ENCODE results near the gene FSTL4.

FSTL4 gene

DNA sequence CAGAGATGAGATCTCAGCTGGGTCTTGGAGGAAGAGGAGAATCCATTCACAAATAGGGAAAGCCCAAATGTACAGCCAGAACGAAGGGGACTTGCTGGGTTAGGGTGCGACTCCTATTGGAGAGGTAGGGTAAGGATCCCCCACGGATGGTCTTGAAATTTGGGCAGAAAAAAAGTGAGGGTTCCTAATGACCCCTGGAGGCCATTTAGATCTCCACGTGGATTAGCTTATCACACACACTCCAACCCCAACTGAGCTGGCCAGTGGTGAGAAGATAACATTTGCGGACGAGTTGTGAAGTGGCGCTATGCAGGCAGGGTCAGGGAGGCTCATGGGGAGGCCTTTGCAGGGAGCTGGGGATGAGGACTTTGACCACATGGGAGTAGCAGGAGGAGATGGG, 86.0 kb downstream of the FSTL4 start:
- ATAC-seq (ENCODE audit: low read depth) (no peak), DNase-seq (ENCODE audit: low spot score in 2 of 2) (peak in 1 of 2 donors; percentile 2)
- H3K4me1 Mint-ChIP-seq = peaks cover 2% of the 10 kb centered on the region
- H3K27me3 Mint-ChIP-seq = peaks cover 19% of the 10 kb centered on the region
- no peak overlapping the region for H3K27ac Mint-ChIP-seq
- H3K9me3 Mint-ChIP-seq = no peaks in the 10 kb centered on the region
- no peaks in the 10 kb centered on the region for H3K36me3 Mint-ChIP-seq
- no peak overlapping the region for H3K4me3 Mint-ChIP-seq

DNA sequence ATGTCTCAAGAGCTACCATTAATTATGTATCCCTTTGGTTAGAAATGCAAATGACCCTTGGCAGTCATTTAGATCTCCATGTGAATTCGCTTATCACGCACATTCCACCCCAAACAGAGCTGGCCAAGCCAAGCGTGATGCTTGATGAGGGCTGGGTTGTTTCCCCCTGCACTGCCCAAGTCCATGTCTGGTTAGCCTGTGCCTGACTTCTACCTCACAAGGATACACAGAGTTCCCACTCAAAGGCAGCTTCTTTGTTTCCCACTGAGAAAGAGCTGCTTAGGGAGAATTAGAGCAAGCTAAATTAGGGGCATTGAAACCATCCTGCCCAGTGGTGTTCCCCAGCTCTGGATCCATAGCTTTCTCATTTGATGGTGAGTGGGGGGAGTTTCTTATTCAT, 87.2 kb downstream of the FSTL4 start:
- H3K9me3 Mint-ChIP-seq = no peaks in the 10 kb centered on the region
- no peak for ATAC-seq (ENCODE audit: low read depth)
- peaks cover 2% of the 10 kb centered on the region for H3K4me1 Mint-ChIP-seq
- H3K27ac Mint-ChIP-seq = no peak overlapping the region
- no peak overlapping the region for H3K4me3 Mint-ChIP-seq
- H3K27me3 Mint-ChIP-seq = peaks cover 19% of the 10 kb centered on the region
- H3K36me3 Mint-ChIP-seq = no peaks in the 10 kb centered on the region
- no peak for DNase-seq (ENCODE audit: low spot score in 2 of 2)

DNA sequence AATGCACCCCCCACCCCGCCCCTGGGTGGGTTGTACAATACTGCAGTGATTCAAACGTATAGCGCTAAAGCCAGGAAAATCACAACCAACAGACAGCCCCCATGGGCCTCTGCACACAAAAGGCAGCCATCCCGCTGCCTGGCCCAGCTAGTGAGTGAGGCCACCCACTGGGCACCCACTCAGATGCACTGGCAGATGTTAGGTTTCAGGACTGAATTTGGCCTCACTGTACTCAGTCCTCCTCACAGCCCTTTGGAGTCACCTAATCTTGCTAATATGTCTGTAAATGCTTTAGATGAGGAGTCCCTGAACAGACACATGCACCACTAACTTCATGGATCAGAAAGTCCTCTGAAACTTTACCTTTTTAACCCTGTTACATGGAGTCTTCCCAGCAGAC, 87.7 kb downstream of the FSTL4 start:
- Mint-ChIP-seq H3K36me3 (no peaks in the 10 kb centered on the region), H3K4me3 (no peak overlapping the region), H3K27me3 (peaks cover 19% of the 10 kb centered on the region), H3K27ac (no peak overlapping the region), H3K4me1 (peaks cover 2% of the 10 kb centered on the region), H3K9me3 (no peaks in the 10 kb centered on the region)
- no peak for ATAC-seq (ENCODE audit: low read depth)
- no peak for DNase-seq (ENCODE audit: low spot score in 2 of 2)

DNA sequence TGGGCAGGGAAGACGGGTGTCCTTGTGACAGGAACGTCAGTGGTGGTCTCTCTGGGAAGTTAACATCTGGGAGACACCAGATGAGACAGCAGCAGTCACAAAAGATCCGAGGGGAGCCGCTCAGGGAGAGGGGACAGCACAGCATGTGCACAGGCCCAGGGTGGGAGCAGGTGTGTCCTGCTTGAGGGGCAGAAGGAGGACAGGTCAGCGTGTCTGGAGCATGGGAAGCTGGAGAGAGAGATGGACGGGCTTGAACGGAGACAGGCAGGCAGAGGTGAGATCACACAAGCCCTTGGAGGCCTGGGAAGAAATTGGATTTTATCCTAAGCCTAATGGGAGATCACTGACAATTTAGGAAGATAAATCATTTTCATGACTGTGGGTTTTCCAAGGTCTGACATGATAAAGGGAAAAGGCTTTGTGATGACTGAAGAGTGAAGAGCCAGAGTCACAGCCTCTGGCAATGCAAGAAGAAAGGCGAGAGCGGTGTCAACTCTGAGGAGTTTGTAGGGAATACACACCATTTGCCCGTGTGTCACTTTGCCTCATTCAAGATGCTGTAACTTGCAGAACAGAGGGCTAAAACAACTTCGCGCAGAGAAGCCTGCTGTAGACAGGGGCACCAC, 88.3 kb downstream of the FSTL4 start:
- ATAC-seq (ENCODE audit: low read depth) = no peak
- no peak overlapping the region for H3K27ac Mint-ChIP-seq
- no peaks in the 10 kb centered on the region for H3K36me3 Mint-ChIP-seq
- peaks cover 2% of the 10 kb centered on the region for H3K4me1 Mint-ChIP-seq
- no peak for DNase-seq (ENCODE audit: low spot score in 2 of 2)
- peaks cover 19% of the 10 kb centered on the region for H3K27me3 Mint-ChIP-seq
- H3K9me3 Mint-ChIP-seq = no peaks in the 10 kb centered on the region
- no peak overlapping the region for H3K4me3 Mint-ChIP-seq

DNA sequence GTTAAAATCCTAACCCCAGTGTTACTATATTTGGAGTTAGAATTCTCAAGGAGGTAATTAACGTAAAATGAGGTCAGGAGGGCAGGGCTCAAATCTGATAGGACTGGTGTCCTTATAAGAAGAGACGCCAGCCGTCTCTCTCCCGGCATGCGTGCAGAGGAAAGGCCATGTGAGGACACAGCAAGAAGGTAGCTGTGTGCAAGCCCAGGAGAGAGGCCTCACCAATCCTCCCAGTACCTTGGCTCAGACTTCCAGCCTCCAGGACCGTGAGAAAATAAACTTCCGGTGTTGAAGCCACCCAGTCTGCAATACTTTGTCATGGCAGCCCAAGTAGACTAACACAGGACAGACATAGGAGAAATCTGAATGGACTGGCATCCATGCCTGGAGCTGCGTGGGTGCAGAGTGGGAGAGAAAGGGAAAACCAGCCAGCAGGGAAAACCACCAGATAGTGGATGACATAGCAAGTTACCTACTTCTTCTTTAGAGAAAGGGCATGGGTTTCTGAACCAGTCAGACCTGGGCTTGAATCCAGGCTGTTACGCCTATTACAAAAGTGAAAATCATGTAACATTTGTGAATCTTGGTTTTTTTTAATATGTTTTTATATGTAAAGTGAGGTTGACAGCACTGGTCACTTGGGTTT, 89.2 kb downstream of the FSTL4 start:
- no peak for DNase-seq (ENCODE audit: low spot score in 2 of 2)
- no peak overlapping the region for H3K27ac Mint-ChIP-seq
- H3K9me3 Mint-ChIP-seq = no peaks in the 10 kb centered on the region
- H3K36me3 Mint-ChIP-seq = no peaks in the 10 kb centered on the region
- ATAC-seq (ENCODE audit: low read depth) = no peak
- H3K4me1 Mint-ChIP-seq = peaks cover 2% of the 10 kb centered on the region
- no peak overlapping the region for H3K4me3 Mint-ChIP-seq
- H3K27me3 Mint-ChIP-seq = peaks cover 19% of the 10 kb centered on the region

DNA sequence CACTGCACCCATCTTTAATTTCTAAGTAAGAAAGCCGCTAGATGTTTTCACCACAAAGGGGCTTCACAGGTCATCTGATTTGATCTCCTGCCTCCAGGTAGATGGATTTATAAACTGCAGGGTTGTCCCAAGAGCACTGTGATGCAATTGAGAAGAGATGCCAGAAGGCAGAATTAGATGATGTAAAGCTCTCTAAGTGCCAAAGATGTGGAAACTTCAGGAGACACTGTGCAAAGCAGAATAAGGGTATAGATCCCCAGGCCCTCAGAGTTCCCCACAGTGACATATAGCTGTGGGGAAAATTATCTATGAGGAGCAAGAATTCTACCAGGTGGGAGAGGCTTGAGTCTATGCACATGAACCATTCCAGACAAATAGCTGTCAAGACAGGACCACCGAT, 90.5 kb downstream of the FSTL4 start:
- Mint-ChIP-seq H3K27ac (no peak overlapping the region), H3K27me3 (peaks cover 19% of the 10 kb centered on the region), H3K9me3 (no peaks in the 10 kb centered on the region), H3K4me3 (no peak overlapping the region), H3K36me3 (no peaks in the 10 kb centered on the region), H3K4me1 (peaks cover 2% of the 10 kb centered on the region)
- no peak for DNase-seq (ENCODE audit: low spot score in 2 of 2)
- ATAC-seq (ENCODE audit: low read depth) = no peak

DNA sequence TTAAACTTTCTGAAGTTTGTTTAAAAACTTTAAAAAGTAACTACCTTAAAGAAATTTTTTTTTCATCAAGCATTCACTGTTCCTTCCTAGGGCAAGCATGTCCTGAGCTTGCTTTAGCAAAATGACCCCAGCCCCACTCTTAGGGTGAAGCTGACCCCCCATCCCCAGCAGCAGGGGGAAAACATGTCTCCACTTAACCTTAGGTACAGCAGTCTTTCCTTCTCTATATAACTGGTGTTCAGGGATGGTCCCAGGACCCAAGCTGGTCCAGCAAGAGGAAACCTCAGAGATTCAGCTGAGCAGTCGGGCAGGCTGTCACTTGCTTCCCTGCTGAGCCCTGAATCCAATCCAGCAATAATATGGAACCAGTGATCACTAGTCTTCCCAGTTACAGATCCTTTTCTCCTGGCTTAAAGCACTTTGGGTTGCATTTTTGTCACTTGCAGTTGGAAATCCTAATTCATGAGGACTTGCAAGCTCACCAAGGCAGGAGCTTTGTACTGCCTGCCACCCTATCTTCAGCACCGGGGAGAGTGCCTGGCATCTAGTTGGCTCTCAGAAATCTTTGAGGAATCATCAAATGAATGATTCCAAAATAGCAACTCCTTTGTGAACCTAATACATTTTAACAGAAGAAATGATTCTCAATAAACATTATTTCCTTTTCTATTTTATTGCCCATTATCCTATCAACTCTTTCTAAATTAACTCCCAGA, 91.2 kb downstream of the FSTL4 start:
- H3K9me3 Mint-ChIP-seq = no peaks in the 10 kb centered on the region
- no peak overlapping the region for H3K4me3 Mint-ChIP-seq
- H3K4me1 Mint-ChIP-seq = no peaks in the 10 kb centered on the region
- no peaks in the 10 kb centered on the region for H3K36me3 Mint-ChIP-seq
- DNase-seq (ENCODE audit: low spot score in 2 of 2) = no peak
- H3K27me3 Mint-ChIP-seq = peaks cover 15% of the 10 kb centered on the region
- ATAC-seq (ENCODE audit: low read depth) = no peak
- no peak overlapping the region for H3K27ac Mint-ChIP-seq

DNA sequence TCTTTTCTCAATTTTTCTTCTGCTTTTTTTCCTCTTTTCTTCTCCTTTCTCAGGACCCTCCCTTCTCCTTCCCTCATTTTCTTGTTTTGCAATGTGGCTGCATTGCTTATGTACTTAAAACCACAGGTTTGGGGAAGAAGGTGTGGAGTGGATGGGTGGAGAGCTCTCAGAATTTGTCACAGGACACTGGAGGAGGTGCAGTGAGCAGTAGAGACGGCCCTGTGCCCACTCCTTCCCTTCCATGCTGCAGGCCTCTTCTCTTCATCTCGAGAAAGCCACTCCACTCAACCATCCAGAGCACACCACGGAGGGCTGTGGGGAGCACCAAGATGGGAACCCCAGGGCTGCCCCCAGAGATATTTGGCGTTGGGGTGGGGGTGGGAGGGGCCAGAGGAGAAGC, 92.3 kb downstream of the FSTL4 start:
- H3K27me3 Mint-ChIP-seq = peaks cover 13% of the 10 kb centered on the region
- no peak overlapping the region for H3K27ac Mint-ChIP-seq
- DNase-seq (ENCODE audit: low spot score in 2 of 2) (no peak), ATAC-seq (ENCODE audit: low read depth) (no peak)
- H3K9me3 Mint-ChIP-seq = no peaks in the 10 kb centered on the region
- no peaks in the 10 kb centered on the region for H3K4me1 Mint-ChIP-seq
- H3K36me3 Mint-ChIP-seq = no peaks in the 10 kb centered on the region
- no peak overlapping the region for H3K4me3 Mint-ChIP-seq

DNA sequence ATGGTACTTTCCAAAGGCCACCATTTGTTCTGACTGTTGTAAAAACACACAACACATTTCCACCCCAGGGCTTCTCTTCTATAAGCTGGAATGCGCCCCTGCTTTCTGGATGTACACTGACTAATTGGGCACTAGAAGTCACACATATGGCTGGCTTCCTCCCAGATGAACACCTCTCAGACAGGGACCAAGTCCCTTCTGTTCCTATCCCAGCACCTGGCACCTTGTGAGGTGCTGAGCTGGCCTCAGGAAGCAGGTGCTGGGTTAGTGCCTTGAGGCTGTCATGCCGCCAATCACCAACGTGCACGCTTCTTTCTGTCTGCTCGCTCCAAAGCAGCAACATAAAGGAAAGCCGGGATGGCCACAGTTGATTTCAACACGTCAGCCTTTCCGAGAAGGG, 93.2 kb downstream of the FSTL4 start:
- no peak for DNase-seq (ENCODE audit: low spot score in 2 of 2)
- no peak overlapping the region for H3K4me3 Mint-ChIP-seq
- no peaks in the 10 kb centered on the region for H3K36me3 Mint-ChIP-seq
- peaks cover 15% of the 10 kb centered on the region for H3K27me3 Mint-ChIP-seq
- H3K27ac Mint-ChIP-seq = no peak overlapping the region
- no peaks in the 10 kb centered on the region for H3K4me1 Mint-ChIP-seq
- ATAC-seq (ENCODE audit: low read depth) = no peak
- H3K9me3 Mint-ChIP-seq = no peaks in the 10 kb centered on the region

DNA sequence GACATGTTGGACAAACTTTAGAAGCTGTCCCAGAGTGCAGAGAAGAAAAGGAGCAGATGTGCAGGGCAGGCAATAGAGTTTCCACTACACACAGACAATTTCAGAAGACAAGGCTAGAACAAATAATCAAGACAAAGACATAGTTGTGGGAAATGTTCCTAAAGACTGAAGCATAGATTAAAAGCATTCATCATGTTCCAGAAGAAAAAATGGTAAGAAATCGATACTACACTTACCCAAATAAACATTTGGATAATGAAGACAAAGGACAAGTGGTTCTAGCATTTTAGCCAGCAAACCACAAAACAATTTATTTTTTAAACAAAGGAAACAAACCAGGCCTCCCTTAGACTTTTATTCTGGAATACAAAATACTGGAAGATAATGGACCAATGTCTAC, 97.9 kb downstream of the FSTL4 start:
- no peak overlapping the region for H3K4me3 Mint-ChIP-seq
- no peaks in the 10 kb centered on the region for H3K36me3 Mint-ChIP-seq
- no peaks in the 10 kb centered on the region for H3K9me3 Mint-ChIP-seq
- peaks cover 15% of the 10 kb centered on the region for H3K27me3 Mint-ChIP-seq
- no peak for ATAC-seq (ENCODE audit: low read depth)
- no peak for DNase-seq (ENCODE audit: low spot score in 2 of 2)
- no peaks in the 10 kb centered on the region for H3K4me1 Mint-ChIP-seq
- no peak overlapping the region for H3K27ac Mint-ChIP-seq

DNA sequence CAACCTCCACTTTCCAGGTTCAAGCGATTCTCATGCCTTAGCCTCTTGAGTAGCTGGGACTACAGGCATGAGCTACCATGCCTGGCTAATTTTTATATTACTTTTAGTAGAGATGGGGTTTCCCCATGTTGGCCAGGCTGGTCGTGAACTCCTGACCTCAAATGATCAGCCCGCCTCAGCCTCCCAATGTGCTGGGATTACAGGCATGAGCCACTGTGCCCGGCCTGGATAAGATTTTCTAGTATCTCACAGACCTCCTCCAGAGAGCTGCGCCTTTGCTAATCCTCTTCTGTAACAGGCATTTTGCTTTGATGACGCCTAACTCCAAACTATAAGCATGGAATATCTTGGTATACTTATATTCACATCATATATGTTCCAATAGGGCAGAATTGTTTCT, 99.4 kb downstream of the FSTL4 start:
- DNase-seq (ENCODE audit: low spot score in 2 of 2) = no peak
- H3K4me1 Mint-ChIP-seq = no peaks in the 10 kb centered on the region
- H3K27ac Mint-ChIP-seq = no peak overlapping the region
- H3K36me3 Mint-ChIP-seq = no peaks in the 10 kb centered on the region
- H3K27me3 Mint-ChIP-seq = peaks cover 15% of the 10 kb centered on the region
- no peaks in the 10 kb centered on the region for H3K9me3 Mint-ChIP-seq
- no peak overlapping the region for H3K4me3 Mint-ChIP-seq
- ATAC-seq (ENCODE audit: low read depth) = no peak

DNA sequence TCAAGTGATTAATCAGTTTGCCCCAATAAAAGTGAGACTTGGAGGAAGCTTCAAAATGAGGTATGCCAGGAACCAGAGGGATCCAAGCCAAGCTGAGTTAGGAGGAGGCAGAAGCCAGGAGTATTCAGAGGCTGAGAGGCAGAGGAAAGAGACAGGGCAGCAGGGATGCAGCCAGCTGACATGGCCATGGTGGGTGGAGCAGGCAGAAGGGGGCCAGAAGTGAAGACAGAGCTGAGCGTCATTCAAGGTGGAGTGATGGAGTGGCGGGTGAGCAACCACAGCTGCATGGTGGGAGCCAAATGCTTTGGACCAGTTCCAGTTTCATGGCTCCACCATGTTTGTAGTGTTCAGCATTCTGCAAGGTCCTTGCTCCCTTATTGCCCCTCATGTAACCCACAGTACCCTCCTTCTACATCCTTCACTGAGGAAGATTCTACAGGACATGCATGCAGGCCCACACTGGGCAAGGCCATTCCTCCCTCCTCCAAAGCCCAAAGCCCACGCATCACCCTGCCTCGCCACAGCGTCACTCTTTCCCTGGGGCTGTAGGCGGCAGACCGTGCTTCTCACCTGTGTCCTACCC, 100.6 kb downstream of the FSTL4 start:
- no peaks in the 10 kb centered on the region for H3K9me3 Mint-ChIP-seq
- no peak overlapping the region for H3K27ac Mint-ChIP-seq
- H3K4me1 Mint-ChIP-seq = no peaks in the 10 kb centered on the region
- no peak for DNase-seq (ENCODE audit: low spot score in 2 of 2)
- H3K4me3 Mint-ChIP-seq = no peak overlapping the region
- H3K27me3 Mint-ChIP-seq = peaks cover 15% of the 10 kb centered on the region
- ATAC-seq (ENCODE audit: low read depth) = no peak
- no peaks in the 10 kb centered on the region for H3K36me3 Mint-ChIP-seq

DNA sequence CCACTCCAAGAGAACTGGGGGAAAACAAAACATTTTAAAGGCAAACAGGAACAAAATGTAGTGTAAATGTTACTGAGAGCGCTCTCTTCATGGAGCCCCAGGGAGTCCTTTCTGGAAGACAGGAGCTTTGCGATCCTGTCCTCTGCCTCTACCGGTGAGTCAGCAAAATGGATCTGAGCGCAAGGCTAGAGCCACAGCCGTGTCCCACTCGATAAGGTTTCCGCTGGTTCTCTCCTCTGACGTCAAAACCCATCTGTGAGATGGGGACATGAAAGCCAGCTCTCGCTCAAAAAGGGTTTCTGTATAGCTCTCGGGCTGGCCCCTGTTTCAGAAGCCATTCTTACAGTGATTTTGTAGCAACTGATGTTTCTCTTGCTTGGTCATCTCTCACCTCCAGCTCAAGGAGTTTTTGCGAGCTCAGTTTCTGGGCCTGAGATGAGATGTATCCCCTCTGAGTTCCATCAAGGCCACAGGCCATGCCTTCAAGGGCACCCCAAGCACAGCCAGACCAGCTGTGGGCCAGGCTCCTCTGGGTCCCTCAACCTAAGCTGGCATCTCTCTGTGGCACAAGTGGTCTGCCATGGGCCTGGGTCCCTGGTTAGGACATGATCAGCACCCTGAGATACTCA, 101.6 kb downstream of the FSTL4 start:
- no peak for ATAC-seq (ENCODE audit: low read depth)
- Mint-ChIP-seq H3K4me3 (no peak overlapping the region), H3K36me3 (no peaks in the 10 kb centered on the region), H3K27ac (no peak overlapping the region), H3K9me3 (no peaks in the 10 kb centered on the region), H3K27me3 (peaks cover 16% of the 10 kb centered on the region), H3K4me1 (no peaks in the 10 kb centered on the region)
- DNase-seq (ENCODE audit: low spot score in 2 of 2) = no peak

DNA sequence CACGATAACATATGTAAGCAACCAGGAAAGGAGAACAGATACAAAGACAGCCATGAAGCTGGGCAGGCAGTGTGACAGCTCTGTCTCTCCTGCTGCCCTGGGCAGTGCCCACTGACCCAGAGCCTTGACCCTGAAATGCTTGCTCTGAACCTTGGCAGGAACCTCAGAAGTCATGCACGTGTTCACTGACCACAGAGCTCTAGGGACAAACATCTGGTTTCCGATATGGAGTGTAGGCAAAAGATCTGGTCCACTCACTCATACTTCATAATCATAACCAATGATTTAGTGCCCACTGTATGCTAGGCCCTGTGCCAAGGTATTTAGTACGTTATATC, 102.6 kb downstream of the FSTL4 start:
- DNase-seq (ENCODE audit: low spot score in 2 of 2) (no peak), ATAC-seq (ENCODE audit: low read depth) (no peak)
- no peak overlapping the region for H3K27ac Mint-ChIP-seq
- H3K27me3 Mint-ChIP-seq = peaks cover 16% of the 10 kb centered on the region
- H3K36me3 Mint-ChIP-seq = no peaks in the 10 kb centered on the region
- no peaks in the 10 kb centered on the region for H3K4me1 Mint-ChIP-seq
- H3K9me3 Mint-ChIP-seq = no peaks in the 10 kb centered on the region
- no peak overlapping the region for H3K4me3 Mint-ChIP-seq
